ENCODE measurements around the gene GNAL.
A peak's percentile ranks its signal among the peaks of the same experiment; 100 is the strongest.

GNAL gene

DNA sequence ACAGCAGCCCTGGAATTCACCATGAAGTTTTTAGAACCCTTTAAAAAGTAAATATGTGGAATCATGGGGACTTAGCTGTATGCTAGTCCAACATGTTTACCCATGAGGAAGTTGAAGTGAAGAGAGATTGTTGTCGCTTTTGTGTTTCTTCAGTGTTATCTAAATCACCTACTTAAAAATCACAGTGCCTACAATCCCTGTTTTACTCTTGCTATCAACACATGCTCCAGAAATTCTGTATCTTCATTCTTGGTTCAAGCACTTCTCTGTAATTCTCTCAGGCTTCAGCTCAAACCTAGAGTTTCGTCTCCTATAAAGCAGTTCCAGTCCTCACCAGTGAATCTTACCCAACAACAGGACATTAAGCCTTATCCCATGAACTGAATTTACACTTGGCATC lies 131.6 kb downstream of the GNAL start:
- intact Hi-C loops (cut with DNase I) = no loop called here
- no peak for DNase-seq

DNA sequence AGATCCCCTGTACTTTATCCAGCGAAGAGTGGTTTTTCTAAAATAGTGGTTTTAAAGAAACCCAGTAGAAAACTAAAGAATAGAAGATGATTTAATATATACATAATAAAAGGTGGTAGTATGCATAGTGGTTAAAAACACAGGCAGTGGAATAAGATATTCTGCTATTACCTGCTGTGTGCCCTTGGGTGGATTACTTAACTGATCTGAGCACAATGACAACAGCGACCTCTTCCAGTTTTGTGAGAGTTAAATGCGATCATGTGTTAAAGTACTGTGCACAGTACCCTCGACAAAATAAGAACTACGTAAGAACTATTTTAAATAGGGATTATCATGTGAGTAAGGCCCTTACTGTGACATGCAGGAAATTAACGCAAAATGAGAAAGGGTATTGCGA lies 132.1 kb downstream of the GNAL start:
- intact Hi-C loops (cut with DNase I) = no loop called here
- no peak for DNase-seq

DNA sequence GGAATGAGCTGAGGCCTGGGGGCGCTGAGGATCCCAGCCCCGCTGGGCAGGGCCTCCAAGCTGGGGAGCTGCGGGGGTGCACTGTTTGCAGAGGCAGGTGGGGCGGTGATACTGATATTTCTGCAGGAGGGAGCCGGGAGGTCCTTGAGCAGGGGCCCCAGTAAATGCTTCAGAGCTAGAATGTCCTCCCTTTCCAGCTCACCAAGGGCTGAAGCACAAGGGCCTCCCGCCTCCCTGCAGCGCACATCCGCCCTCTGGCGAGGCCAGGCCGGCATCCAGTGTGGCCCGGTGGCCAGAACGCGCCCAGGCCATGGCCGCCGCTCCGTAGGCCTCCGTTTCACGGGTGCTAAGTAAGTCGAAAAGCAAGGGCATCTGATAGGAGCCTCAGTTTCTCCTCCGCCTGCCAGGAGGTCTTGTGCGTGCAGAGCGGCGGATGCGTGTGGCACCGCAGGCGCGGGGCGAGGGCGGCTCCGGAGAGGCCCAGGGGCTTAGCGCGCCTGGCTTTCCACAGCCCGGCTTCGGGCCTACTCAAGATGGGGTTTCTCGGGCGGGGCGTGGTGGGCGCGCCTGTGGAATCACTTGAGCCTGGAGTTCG lies 132.7 kb downstream of the GNAL start:
- intact Hi-C loops (cut with DNase I) = no loop called here
- no peak for DNase-seq

DNA sequence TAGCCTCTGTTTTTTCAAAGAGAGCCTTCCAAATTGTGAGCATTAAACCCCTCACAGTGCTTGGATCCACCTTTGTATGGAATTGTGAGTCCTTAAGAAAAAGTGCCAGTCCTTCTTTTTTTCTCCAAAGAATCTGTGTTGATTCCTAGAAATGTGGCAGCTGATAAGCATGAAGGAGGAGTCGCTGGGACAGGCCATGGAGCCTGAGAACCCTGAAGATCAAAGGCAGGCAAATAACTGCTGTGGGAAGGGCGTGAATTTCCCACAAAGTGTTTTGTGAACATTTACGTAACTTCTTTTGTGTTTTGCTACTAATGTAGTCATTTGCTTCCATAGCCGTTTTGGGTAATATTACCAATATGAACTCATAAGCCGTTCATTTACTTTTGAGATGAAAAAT lies 134.5 kb downstream of the GNAL start:
- DNase-seq = no peak
- intact Hi-C loops (cut with DNase I) = no loop called here

DNA sequence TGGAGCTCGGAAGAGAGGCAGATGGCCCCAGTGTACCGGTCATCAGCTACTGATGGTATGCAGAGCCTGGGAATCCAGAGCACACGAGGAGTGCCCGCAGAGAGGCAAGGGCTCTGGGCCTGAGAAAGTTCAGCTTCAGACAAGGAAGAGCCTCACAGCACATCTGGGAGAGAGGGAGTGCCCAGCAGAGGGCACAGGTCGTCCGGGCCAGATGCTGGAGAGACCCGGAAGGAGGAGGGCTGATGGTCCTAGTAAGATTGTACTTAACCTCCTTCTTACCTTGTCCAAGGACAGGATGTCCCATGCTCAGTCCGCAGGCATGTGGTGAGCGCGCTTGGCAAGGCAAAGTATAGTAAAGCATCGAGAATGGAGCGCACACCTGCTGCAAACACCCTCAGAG lies 137.8 kb downstream of the GNAL start:
- DNase-seq = no peak
- intact Hi-C loops (cut with DNase I) = no loop called here

DNA sequence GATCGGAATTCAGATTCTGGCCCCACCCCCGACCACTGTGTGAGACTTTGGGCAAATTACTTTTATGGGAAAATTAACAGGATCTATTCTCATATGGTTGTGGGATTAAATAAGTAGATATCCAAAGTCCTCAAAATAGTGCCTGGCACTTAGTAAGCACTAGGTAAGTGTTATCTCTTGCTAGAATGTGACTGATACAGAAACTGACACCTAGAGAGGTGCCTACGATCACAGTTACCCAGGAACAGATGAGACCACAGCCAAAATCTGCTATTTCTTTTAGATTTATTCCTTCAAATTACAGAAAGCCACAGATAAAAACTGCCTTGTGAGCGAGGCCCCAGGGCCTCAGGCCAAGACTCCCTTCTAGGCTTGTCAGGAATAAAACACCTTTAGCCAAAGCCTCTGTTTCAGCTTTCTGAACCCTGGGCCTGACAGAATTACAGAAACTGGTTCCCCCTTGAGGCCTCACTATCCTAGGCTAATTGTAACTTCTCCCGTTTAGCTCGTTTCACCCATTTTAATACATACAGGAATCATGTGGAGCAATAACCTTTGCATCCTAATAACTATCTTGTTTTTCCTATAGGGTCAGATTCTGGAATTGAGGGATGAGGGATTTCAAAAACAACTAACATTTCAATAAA lies 139.8 kb downstream of the GNAL start:
- DNase-seq = peak in 1 of 42 donors; percentile 3
- intact Hi-C loops (cut with DNase I) = no loop called here

DNA sequence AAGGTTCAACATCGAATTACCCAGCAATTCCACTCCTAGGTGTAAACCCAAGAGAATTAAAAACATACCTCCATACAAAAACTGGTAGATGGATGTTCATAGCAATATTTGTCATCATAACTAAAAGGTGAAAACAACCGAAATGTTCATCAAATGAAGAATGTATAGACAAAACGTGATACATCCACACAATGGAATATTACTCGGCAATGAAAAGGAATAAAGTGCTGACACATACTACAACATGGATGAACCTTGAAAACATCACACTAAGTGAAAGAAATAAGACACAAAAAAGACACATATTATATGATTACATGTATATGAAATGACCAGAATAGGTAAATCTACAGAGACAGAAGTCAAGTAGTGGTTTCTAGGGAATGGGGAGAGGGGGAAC lies 141.5 kb downstream of the GNAL start:
- no peak for DNase-seq
- intact Hi-C loops (cut with DNase I) = no loop called here

DNA sequence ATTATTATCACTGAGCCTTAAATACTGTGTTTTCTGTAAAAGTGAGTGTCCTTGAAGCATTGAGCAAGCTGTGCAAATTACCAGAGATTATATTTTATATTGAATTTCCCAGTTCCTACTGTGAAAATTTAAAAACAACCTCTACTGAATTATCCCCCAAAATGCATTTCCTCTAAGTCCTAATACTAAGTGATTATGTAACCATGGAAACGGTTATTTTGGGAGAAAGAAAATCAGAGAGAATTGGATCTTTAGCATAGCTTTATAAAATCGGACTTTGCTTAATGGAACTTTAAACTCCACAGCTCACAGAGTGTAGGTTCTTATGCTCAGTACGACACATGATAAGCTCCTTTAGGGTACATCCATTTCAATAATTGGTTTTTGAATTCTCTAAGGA lies 142.9 kb downstream of the GNAL start:
- no peak for DNase-seq
- intact Hi-C loops (cut with DNase I) = no loop called here

DNA sequence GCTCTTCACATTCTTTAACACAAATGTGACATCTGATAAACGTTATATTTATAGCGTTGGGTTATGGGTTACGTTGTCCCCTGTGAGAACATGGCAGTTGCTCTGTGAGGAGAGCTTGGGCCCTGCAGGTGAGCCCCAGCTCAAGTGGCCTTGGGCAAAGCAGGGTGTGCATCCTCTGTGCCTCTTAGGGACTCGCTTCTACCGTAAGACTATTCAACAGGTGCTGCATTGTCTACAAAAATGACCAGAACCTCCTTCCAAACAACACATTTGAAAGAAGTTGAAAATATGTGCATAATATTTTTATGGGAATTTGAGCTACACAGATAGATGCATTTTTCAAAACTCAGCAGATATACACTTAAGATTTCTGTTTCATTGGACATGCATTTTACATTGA lies 145.7 kb downstream of the GNAL start:
- no peak for DNase-seq
- intact Hi-C loops (cut with DNase I) = no loop called here

DNA sequence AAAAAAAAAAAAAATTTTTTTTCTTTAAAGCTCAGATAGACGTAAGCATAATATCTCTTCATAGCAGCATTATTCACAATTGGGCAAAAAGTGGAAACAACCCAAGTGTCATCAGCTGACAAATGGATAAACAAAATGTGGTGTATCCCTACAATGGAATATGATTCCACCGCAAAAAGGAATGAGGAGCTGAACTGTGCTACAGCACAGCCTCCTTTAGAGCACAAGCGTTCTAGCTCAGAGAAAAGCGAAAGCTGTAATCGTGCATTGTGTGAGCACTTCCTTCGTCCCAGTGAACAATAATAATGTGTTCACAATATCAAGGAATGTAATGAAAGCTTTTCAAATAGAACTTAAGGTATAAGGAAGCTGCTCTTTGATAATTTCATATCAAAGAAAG lies 150.5 kb downstream of the GNAL start:
- no peak for DNase-seq
- intact Hi-C loops (cut with DNase I) = no loop called here

DNA sequence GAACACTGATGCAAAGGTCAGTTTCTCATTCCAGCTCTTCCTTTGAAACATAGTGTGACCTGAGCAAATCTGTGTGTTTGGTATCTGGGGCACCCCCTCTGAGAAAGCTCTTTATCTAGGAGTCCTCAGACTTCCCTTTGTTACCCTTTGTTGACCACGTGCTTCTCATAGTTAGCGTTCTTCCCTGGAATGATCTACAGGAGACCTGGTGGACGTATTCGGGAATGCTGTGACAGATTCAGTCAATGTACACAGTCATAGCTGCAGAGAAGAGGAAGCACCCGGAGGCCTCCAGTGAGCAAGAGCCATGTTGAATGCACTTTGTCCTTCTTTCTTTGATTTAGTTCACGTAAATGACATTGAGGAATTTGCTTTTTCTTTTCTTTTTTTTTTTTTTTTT lies 151.4 kb downstream of the GNAL start:
- intact Hi-C loops (cut with DNase I) = no loop called here
- DNase-seq = peak in 1 of 42 donors; percentile 23

DNA sequence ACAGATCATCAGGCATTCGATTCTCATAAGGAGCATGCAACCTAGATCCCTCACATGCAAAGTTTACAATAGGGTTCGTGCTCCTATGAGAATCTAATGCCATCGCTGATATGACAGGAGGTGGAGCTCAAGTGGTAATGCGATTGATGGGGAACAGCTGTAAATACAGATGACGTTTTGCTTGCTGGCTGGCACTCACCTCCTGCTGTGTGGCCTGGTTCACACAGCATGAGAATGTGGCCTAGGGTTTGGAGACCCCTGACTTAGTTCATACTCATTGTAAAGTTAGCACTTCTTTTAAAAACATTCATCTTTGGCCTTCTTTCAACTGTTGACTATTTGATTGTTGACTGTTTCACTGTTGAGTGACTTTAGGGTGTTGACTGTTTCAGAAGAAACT lies 153.5 kb downstream of the GNAL start:
- intact Hi-C loops (cut with DNase I) = no loop called here
- peak in 1 of 42 donors; percentile 11 for DNase-seq

DNA sequence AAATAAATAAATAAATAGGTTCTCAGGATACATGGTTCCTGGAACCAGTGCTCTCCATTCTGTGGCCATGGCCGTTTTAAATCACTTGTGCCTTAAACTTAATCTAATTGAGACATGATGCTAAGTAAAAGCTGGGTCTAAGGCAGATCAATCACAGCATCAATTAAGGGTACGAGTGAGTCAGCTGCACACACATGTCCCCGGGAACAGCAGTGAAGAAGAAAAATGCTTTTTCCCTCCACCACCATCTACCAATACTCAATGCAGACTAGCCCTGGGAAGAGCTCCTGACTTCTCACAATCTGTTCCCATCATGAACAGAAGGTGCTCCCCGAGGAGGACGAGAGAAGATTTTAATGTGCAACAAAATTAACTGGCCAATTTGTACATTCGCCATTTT lies 155.4 kb downstream of the GNAL start:
- intact Hi-C loops (cut with DNase I) = no loop called here
- DNase-seq = peak in 1 of 42 donors; percentile 14

DNA sequence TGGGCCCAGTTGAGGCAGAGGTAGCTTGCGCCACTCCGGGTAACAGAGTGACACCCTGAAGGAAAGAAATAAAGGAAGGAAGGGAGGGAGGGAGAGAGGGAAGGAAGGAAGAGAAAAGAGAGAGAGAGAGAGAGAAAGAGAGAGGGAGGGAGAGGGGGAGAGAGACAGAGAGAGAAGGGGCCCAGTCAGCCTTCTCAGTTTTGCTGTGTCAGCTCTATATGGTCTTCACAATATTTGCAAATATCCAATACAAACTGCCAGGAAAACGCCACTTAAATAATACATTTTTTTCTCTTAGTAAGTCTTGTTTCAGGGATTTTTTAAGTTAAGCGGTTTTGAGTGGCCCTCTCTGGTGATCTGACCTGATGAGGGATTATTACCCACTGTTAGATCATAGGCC lies 156.6 kb downstream of the GNAL start:
- peak in 1 of 42 donors; percentile 7 for DNase-seq
- intact Hi-C loops (cut with DNase I) = no loop called here

DNA sequence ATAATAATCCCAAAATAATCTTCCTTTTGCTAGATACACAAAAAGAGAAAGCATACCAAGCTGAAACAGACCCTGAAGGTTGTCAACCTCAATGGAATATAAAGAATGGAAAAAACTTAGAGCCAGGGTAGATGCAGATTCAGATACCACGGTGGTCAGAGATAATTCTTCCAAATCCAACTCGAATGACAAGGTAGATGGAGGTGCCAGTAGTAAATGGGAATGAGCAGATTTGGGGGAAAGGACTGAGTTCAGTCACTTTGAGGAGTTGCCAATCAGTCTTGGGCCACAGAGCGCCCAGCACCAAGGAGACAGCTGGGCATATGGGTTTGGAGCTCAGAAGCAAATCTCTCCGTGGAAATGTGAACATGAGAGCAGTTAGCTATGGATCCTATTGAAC lies 158.7 kb downstream of the GNAL start:
- intact Hi-C loops (cut with DNase I) = no loop called here
- DNase-seq = peak in 2 of 42 donors; percentile 11 to 13

DNA sequence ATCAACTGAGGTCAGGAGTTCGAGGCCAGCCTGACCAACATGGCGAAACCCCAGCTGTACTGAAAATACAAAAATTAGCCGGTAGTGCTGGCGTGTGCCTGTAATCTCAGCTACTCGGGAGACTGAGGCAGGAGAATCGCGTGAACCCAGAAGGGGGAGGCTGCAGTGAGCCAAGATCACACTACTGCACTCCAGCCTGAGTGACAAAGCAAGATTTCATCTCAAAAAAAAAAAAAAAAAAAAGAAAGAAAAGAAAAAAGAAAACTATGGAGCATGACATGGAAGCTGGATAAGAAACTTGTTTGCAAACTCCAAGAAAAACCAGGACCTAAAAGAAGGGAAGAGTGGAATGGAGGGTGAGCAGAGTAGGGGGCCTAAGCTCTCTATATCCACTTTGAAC lies 160.2 kb downstream of the GNAL start:
- DNase-seq = peak in 3 of 42 donors; percentile 11 to 35 (median 17)
- intact Hi-C loops (cut with DNase I) = no loop called here

DNA sequence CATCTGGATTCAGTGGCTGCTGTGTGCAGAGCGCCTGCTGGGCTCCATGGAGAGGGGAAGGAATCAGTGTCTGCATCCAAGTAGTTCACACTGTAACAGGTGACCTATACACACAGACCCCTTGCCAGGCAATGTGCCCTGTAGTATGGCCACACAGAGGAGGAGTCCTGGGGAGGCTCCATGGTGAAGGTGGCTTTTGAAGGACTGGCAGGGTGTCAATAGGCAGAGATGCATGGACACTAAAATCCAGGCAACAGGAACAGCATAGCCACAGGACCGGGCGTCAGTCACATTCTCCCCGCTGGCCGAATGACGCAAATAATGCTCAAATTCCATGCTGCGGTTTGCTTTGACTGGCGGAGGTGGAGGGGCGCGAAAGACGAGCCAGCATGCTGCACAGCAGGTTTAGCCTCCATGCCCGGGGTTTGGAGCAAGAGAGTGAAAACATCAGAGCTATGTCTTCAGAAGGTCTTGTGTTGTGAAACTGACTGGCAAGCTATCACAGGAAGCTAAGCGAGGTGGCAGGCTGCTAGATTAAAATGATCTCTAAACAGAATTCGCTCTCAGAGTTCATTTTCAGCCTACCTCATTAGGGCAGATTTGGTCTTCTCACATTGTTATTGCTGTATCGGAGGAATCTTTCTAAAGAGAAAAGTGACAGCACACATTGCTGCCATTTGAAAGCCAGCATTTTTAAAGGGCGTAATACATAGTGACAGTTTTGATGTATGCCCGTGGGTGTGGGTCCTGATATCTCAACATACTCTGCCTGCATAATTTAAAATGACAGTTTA lies 161.0 kb downstream of the GNAL start:
- intact Hi-C loops (cut with DNase I) = loop anchor here (5.0 to 10.0 kb wide), 2 partner anchors 57 to 95 kb away; partner anchors contain the start of gene MPPE1
- DNase-seq = peak in 41 of 42 donors; percentile 26 to 75 (median 51)

DNA sequence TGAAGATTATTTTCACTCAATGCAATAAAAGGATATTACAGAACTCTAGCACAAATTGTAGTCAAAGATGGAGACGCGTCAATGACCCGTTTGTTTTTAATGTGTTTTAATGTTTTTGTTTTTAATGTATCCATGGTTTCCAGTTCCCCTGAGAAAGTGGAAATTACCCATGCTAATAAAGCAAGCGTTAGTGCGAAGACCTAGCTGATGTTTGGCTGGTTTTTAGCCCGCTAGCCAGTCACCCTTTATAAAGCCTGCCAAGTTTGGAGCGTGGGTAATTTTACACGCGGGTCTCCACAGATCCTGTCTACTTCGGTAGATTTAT lies 161.7 kb downstream of the GNAL start:
- DNase-seq = no peak

DNA sequence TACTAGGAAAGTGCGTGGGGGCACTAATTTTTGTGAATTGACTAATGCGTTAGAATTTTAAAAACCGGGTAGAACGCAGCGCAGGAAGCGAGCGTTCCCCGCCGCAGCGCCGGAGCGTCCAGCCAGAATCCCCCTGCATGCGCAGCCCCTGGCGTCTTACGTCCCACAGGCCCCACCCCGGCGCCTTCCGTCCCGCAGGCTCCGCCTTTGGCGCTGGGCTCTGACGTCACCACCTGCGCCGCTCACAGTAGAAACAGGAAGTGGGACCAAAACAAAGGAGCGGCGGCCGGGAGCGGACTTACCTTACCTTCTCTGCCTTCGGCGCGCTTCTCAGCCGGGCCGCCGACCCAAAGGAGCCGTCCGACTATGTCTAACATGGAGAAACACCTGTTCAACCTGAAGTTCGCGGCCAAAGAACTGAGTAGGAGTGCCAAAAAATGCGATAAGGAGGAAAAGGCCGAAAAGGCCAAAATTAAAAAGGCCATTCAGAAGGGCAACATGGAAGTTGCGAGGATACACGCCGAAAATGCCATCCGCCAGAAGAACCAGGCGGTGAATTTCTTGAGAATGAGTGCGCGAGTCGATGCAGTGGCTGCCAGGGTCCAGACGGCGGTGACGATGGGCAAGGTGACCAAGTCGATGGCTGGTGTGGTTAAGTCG lies 162.2 kb downstream of the GNAL start, which contains the start of gene CHMP1B:
Gene CHMP1B, plus strand, starts transcription at position 268 of the 660 bp plus-strand sequence. Its CDS starts 99 bp downstream, at position 367.
- intact Hi-C loops (cut with DNase I) = loop anchor here (5.0 to 10.0 kb wide), 2 partner anchors 56 to 96 kb away; partner anchors contain the start of gene MPPE1
- DNase-seq = peak; percentile 96 to 100 (median 98)

More for the DNA sequence above, 161.7 kb downstream of the GNAL start:
- intact Hi-C loops (cut with DNase I) = loop anchor here (5.0 to 10.0 kb wide), 2 partner anchors 57 to 96 kb away; partner anchors contain the start of gene MPPE1
